PC-3 (cell line): ENCODE measurements around the gene FBF1. TPM values are rescaled to one million over a fixed set of nuclear protein-coding genes. Genes with fewer than 3 reads are reported as not detected.

ENCODE experiments used
- ATAC-seq: fragments of 200-7000 bp; cut with Tn5 transposase; 2 replicates; pipeline ENCODE4 v1.9.1; 2020; ENCODE audit warnings: mild to moderate bottlenecking, moderate library complexity
- BruUV-seq: library from RNA; stranded (reverse); fragments of 400-500 nt; replicated peaks from 2 replicates; lab custom pipeline; 2021; lab: Mats Ljungman, UMichigan
- CTCF ChIA-PET: fragments of 300-600 bp; sonication (Branson Sonifier 250); formaldehyde crosslinking; loops from one replicate; lab custom pipeline; 2022; ENCODE audit warnings: antibody characterized with exemption; lab: Charles Lee
- POLR2A ChIA-PET: fragments of 300-600 bp; sonication (Branson Sonifier 250); formaldehyde crosslinking; loops from one replicate; lab custom pipeline; 2022; ENCODE audit warnings: antibody characterized with exemption; ENCODE audit not compliant: unreplicated experiment; lab: Charles Lee
- DNase-seq: peaks from one replicate; pipeline ENCODE4 v3.0.0-alpha.2; 2015
- H2AFZ ChIP-seq: fragments of 300-600 bp; sonication (generic); 2 replicates; pipeline ENCODE4 v1.6.0; 2016; ENCODE audit warnings: antibody characterized with exemption, low read length
- H3F3A ChIP-seq: fragments of 300-600 bp; sonication (generic); one replicate; pipeline ENCODE4 v1.6.0; 2017; ENCODE audit warnings: antibody characterized with exemption, low read length, control low read depth, mild to moderate bottlenecking; ENCODE audit not compliant: unreplicated experiment
- H3K27ac ChIP-seq: fragments of 300-600 bp; sonication (generic); 2 replicates; pipeline ENCODE4 v1.5.1; 2016; ENCODE audit warnings: mild to moderate bottlenecking, low read length
- H3K27me3 ChIP-seq: fragments of 300-600 bp; sonication (generic); 2 replicates; pipeline ENCODE4 v1.6.1; 2016; ENCODE audit warnings: low read length, mixed read lengths
- H3K36me3 ChIP-seq: fragments of 300-600 bp; sonication (generic); 2 replicates; pipeline ENCODE4 v1.6.1; 2016; ENCODE audit warnings: low read depth, mixed run types, low read length, mixed read lengths
- H3K4me1 ChIP-seq: fragments of 300-600 bp; sonication (generic); 2 replicates; pipeline ENCODE4 v1.5.1; 2016; ENCODE audit warnings: low read length; ENCODE audit not compliant: insufficient read depth
- H3K4me2 ChIP-seq: fragments of 300-600 bp; sonication (generic); 2 replicates; pipeline ENCODE4 v1.6.0; 2016; ENCODE audit warnings: low read length
- H3K4me3 ChIP-seq: fragments of 300-600 bp; sonication (generic); 2 replicates; pipeline ENCODE4 v1.5.1; 2016; ENCODE audit warnings: mild to moderate bottlenecking, low read length, mixed read lengths
- H3K79me2 ChIP-seq: fragments of 300-600 bp; sonication (generic); 2 replicates; pipeline ENCODE4 v1.6.1; 2017; ENCODE audit warnings: low read length, mixed read lengths
- H3K9ac ChIP-seq: fragments of 300-600 bp; sonication (generic); 2 replicates; pipeline ENCODE4 v1.6.0; 2016; ENCODE audit warnings: mild to moderate bottlenecking, low read length
- H3K9me2 ChIP-seq: fragments of 300-600 bp; sonication (generic); replicated peaks from 2 replicates; pipeline ENCODE4 v1.6.1; 2016; ENCODE audit warnings: mixed run types, low read length, mixed read lengths
- H3K9me3 ChIP-seq: fragments of 300-600 bp; sonication (generic); 2 replicates; pipeline ENCODE4 v1.6.1; 2016; ENCODE audit warnings: low read length, mixed read lengths
- H4K20me1 ChIP-seq: fragments of 300-600 bp; sonication (generic); 2 replicates; pipeline ENCODE4 v1.6.1; 2016; ENCODE audit warnings: low read length, mixed read lengths
- CTCF ChIP-seq: fragments of 300-600 bp; sonication (generic); conservative IDR thresholded peaks from 2 replicates; pipeline ENCODE4 v1.5.1; 2017; ENCODE audit warnings: antibody characterized with exemption, low read depth, mild to moderate bottlenecking, low read length
- EZH2 ChIP-seq: fragments of 300-600 bp; sonication (generic); IDR thresholded peaks from one replicate; pipeline ENCODE4 v1.6.1; 2017; ENCODE audit warnings: antibody characterized with exemption, mild to moderate bottlenecking, low read length; ENCODE audit not compliant: unreplicated experiment
- EZH2phosphoT487 ChIP-seq: fragments of 300-600 bp; sonication (generic); IDR thresholded peaks from 2 replicates; pipeline ENCODE4 v1.6.1; 2018; ENCODE audit warnings: mild to moderate bottlenecking, antibody characterized with exemption, low read length, borderline replicate concordance
- intact Hi-C: fragments of 100-400 bp; cut with micrococcal nuclease; formaldehyde crosslinking; loops from 2 replicates; pipeline ENCODE4 v1.9.0; 2023
- total RNA-seq: library from RNA; depleted of rRNA; stranded (reverse); fragments of >200 nt; gene quantifications from 2 replicates; pipeline ENCODE4 v1.2.3, GENCODE V29; 2014

Gene FBF1
- total RNA-seq, 1 experiment from 2014 or later, result 39.2 TPM

- CTCF ChIA-PET, result no interaction called here
- Histone ChIP-seq H3K4me3 (peak overlapping the region; percentile 94), H3F3A (peaks cover 5% of the 10 kb centered on the region), H3K4me2 (peak overlapping the region; percentile 94), H3K79me2 (peaks cover 56% of the 10 kb centered on the region), H3K9ac (peak overlapping the region; percentile 87), H3K27ac (peak overlapping the region; percentile 82), H2AFZ (peak overlapping the region; percentile 63; the same call in 1 of the 2 replicates), H3K27me3 (no peaks in the 10 kb centered on the region), H3K36me3 (peaks cover 2% of the 10 kb centered on the region; the same call in 1 of the 2 replicates), H3K4me1 (peaks cover 40% of the 10 kb centered on the region), H3K9me2 (no peaks in the 10 kb centered on the region), H3K9me3 (no peaks in the 10 kb centered on the region), H4K20me1 (no peaks in the 10 kb centered on the region)
- intact Hi-C loops, result no loop called here
- POLR2A ChIA-PET, result interaction anchor here (0.6 kb wide), 3 partner anchors 40 to 98 kb away, joined by 3 to 9 read pairs (median 4); partner anchors contain the start of gene FBF1
- no peak for DNase-seq
- no TSS peak for BruUV-seq
- no peak for ATAC-seq
- TF ChIP-seq CTCF (no peak), EZH2 (no peak), EZH2phosphoT487 (no peak)
Measured at GRCh38 chr17:75980188-75981018, 39.6 kb upstream of the FBF1 start.

- no peaks in the 10 kb centered on the region for H4K20me1 ChIP-seq
- peaks cover 5% of the 10 kb centered on the region for H3F3A ChIP-seq
- peaks cover 61% of the 10 kb centered on the region for H3K79me2 ChIP-seq
- peak overlapping the region; percentile 94 for H3K4me2 ChIP-seq
- TSS peak; percentile 86 for BruUV-seq
- peak overlapping the region; percentile 82 for H3K27ac ChIP-seq
- H3K9ac ChIP-seq, result peak overlapping the region; percentile 87
- H3K9me3 ChIP-seq, result no peaks in the 10 kb centered on the region
- H3K4me1 ChIP-seq, result peaks cover 40% of the 10 kb centered on the region
- TF ChIP-seq CTCF (no peak), EZH2 (no peak), EZH2phosphoT487 (no peak)
- intact Hi-C loops, result loop anchor here (1.0 to 2.0 kb wide), 3 partner anchors 21 to 74 kb away; partner anchors contain the start of gene FBF1
- DNase-seq (no peak), ATAC-seq (no peak; the same call in 1 of the 2 replicates)
- H2AFZ ChIP-seq, result peak overlapping the region; percentile 63
- POLR2A ChIA-PET, result interaction anchor here (0.6 kb wide), 2 partner anchors 74 to 97 kb away, joined by 3 to 4 read pairs; no protein-coding TSS in a partner anchor
- CTCF ChIA-PET, result no interaction called here
- peak overlapping the region; percentile 94 for H3K4me3 ChIP-seq
- peaks cover 2% of the 10 kb centered on the region; the same call in 1 of the 2 replicates for H3K36me3 ChIP-seq
- no peaks in the 10 kb centered on the region for H3K27me3 ChIP-seq
- no peaks in the 10 kb centered on the region for H3K9me2 ChIP-seq
Measured at GRCh38 chr17:75979705-75980187, 38.9 kb upstream of the FBF1 start.
